A204.1 (cell line): ENCODE data around the gene LINC00237.

Source experiments
- FAIRE-seq: peaks from 2 replicates; lab custom pipeline; 2012; peaks lifted over from hg19 to GRCh38; lab: Jason Lieb, UNC

LINC00237 gene

DNA sequence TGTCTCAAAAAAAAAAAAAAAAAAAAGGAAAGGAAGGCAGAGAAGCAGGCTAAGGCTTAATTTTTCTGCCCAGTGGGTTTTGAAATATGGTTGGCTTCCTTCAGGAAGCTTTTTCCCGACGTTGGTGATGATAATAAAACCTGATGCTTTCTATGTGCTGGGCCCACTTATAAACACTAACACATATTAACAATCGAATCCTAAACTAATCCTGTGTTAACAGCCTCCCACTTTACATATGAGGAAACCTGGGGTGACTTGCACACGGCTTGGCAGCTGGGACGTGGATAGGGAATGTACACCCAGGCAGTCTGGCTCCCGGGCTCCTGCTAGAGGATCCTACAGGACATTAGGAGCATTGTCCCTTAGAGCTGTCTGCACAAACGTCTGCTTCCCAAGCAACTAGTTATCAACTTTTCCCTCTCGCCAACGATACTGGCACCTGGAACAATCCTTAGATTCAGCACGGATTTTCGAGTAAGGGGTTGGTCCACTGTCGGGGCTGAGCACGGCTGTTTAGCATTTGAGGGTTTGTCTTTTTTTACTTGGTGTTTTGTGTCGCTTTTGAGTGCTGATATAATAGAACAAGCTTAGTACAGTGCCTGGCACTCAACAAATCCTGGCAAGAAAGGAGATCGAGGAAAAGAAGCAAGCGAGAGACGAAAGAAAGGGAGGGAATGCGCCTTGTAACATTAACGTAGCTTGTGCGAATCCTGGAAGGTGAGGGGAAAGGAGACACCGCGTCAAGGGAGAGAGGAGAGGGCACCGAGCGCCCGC lies 19.1 kb upstream of the LINC00237 start:
- no peak for FAIRE-seq

DNA sequence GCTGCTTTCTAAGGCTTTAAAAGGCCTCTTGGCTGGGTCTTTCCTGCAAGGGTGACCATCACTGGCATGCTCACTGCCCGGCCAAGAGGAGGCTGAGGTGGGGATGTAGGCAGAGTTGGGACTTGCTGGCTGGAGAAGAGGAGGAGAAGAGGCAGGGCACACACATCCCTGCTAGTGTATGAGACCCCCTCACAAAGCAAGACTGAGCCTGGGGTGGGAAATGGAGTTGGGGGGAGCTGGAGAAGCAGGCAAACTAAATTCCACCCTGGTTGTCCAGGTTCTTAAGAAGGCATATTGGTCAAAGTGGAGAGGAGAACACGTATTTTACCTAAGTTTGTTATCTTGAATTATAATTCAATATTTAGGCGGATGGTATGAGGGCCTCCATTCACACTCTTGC lies 18.0 kb upstream of the LINC00237 start:
- no peak for FAIRE-seq

DNA sequence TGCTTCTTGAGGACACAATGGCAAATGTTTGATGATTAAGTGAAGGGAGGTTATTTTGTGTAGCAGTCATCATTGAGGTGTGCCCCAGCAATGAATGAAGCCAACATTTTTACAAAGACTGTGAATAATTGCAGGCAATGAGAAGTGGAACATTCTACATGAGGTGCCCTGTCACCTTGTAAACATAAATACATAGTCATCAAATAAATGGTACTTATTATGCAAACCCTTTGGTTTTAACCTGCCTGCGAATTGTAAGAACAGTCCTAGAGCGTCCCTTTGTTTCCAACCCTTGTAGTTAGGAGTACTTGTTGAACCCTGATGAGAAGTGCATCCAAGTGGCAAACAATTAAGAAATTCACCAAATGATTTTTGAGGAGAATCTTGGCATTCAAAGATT lies 12.6 kb upstream of the LINC00237 start:
- no peak for FAIRE-seq

DNA sequence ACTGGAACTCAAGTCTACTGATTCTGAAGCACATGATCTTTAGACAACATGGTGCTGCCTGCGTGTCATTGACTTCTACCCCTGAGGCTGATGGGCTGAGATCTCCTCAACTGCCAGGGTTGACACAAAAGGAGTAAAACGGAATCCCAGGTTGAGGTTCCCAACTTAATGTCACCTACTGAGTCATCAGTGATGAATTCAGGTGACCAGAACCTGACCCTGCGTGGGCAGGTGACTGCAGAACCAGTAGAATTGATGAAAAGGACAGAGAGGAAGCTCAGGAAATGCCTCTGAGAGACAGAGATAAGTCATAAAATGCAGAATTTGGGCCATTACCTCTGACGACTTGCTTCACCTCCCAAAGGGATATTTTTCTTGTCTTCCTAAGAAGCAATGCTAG lies 12.0 kb upstream of the LINC00237 start:
- no peak for FAIRE-seq

DNA sequence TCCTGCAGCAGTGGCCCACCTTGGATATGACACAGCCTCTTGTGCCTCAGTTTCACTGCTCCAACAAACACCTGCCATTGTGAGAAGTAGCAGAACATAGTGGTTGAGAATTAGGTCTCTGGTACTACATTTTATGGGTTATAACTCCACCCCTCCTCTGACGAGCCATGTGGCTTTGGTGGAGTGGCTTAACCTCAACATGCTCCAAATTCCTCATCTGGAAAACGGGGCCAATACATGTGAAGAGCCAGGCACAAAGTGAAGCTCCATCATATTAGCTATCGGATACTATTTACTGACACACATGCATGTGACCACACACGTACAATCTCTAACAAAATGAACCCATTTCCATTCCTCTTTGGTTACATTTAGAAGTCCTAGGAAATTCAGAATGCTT lies 11.4 kb upstream of the LINC00237 start:
- no peak for FAIRE-seq

DNA sequence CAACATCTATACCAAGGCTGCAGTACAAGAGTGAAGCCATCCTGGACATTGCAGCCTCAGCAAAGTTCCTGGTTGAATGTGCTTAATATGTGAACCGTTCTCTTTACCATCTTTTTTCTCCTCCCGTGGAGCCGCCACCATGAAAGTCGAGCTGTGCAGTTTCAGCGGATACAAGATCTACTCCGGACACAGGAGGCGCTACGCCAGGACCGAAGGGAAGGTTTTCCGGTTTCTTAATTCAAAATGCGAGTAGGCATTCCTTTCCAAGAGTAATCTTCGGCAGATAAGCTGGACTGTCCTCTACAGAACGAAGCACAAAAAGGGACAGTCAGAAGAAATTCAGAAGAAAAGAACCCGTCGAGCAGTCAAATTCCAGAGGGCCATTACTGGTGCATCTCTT lies 8.4 kb upstream of the LINC00237 start:
- FAIRE-seq = no peak

DNA sequence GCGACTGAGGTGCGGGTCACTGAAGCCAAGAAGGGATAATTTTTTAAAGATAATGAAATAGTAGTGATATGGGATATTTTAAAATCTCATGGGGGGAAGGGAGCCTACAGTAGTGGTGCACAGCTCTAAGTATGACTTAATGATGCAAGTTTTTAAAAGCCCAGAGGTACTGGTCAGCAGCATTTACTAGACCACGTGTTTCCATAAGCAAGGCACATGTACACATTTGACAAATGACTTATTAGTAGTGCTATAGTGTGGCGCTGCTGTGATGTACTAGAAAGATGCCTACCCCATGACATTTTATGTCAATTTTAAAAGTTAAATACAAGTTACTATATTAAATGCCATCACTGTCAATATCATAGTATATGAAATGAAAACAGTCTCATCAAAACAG lies 7.5 kb upstream of the LINC00237 start:
- FAIRE-seq = no peak

DNA sequence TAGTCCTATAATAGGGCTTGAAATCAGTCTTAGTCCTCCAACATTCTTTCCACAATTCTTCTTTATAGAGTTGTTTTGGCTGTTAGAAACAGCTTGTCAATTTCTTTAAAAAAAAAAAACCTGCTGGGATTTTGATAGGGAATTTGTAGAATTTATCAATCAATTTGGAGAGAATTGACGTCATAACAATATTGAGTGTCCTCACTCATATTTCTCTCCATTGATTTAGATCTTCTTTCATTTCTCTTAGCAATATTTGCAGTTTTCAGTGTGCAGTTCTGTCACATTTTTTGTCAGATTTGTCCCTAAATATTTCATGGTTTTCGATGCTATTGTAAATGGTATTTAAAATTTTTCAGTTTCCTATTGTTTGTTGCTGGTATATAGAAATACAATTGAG lies 5.3 kb upstream of the LINC00237 start:
- FAIRE-seq = no peak

DNA sequence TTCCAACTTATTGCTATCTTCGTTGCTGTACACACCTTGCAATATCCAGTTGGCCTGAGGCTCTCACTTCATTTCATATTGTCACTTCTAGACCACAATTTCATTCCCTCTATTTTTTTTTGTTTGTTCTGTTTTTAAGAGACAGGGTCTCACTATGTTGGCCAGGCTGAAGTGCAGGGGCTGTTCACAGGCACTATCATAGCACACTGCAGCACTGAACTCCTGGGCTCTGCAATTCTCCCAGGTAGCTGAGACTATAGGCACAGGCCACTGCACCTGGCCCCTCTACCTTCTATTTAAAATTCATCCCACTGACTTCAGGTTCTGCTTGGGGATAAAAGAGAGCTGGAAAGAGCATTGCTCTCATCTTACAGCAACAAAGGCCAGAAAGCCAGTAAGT lies 4.7 kb upstream of the LINC00237 start:
- FAIRE-seq = no peak

DNA sequence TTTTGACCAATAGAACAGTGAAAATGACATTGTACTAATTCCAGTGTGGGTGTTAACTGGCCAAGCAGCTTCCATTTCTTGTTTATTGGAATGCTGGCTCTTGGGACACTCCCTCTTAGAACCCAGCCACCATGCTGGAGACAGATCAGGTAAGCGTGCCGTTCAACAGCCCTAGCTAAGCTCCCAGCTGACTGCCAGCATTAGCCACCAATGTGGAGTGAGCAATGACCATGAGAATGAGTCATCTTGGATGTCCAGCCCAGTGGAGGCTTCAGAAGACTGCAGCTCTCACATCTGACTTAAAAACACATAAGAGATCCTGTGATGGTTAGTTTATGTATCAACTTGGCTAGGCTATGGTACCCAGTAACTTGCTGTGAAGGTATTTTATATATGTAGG lies 3.0 kb upstream of the LINC00237 start:
- FAIRE-seq = no peak

DNA sequence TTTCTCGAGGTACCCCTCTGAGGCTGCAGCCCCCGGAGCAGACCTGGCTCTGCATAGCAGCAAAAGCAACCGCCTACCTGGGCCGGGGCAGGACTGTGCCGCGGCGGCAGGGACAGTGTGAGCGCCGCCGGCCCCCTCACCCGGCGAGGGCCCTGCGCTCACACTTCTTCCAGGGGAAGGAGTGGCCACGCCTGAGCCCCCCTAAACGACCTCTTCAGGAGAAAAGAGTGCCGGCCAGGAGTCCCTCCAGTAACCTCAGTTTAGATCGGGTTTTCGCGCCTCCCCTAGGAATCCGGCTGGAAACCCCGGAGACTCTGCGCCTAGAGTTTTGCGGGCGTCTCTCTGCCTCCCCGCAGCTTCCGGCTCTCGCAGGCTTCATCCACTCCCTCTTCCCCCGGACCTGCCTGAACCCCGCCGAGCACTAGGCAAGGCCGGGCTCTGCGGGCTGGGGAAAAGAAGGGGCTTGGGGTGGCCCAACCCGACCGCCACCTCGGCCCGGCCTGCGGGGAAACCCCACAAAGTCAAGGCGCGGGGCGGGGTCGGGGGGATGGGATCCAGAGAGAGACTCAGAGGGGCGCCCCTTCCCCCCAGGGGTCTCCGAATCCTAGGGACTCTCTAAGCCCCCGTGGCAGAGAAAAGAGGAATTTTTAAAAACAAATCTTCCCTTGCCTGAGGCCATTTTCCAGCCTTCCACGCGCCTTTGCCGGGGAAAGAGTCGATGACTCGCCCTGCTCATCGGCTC lies 558 bp downstream of the LINC00237 start:
- no peak for FAIRE-seq

DNA sequence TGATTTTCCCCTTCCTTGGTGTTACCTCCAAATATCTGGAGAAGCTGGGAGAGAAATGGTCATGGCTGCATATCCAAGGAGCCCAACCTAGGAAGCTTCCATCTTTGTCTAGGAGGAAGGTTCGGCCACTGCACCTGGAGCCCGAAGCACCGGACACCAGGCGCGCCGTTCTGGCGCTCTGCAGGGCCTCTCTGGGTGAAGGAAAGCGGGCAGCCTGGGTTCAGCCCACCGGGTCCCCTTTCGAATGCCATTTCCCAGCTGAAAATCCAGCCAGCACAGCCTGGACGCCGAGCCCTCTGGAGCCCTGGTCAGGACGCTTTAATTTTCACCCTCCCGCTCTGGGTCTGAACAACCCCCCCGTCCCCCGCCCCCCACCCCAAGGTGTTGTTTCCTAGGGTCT lies 1.2 kb downstream of the LINC00237 start:
- FAIRE-seq = no peak

DNA sequence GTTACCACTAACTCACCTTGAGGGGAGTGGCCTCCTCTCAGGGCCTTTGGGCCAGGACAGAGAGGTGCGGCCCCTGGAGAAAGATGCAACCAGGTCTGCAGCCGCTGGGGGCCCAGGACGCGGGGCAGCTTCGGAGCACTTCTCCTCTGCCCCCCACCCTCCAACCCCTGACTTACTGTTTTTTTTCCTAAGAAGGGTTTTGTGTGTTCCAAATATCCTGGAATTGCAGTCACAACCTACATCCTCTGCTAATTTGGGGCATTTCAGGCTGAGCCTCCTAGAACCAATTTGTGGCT lies 1.7 kb downstream of the LINC00237 start:
- FAIRE-seq = no peak

DNA sequence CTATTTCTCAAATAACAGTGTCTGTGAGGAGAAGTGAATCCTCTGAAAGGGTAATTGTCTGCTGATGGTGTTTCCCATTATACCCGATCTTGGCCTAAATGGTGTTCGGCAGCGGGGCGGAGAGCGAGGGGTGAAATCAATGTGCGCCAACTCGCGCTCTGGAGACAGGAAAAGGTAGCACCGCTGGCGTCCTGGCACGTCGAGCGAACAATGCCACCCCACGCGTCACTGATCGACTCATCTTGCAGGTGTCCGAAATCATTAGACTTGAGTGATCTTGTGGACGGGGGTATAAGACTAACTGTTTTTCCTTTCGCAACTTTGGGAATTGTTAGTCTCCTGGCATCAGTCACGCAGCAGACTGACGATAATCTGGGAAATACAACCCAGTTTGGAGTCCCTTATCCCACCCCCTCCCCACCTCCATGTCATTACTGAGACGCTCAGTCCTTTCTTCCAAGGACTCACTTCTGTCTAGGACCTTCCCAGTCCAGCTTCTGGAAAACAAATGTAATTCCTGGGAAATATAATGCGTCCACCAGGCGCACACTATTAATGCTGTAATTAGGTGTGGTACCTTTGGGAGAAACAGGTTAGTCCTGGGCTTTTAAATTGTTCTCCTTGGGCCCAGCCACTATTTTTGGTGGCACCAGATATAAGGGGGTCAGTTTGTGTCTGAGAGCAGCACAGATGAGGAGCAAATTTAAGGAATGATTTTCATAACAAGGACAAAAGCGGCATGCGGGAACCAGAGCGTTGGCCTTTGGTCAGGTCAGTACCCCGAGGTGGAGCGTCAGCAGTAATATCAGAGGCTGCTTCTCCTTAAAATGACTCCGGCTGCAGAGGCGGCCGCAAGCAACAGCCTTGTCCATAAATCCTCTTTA lies 2.3 kb downstream of the LINC00237 start:
- no peak for FAIRE-seq

DNA sequence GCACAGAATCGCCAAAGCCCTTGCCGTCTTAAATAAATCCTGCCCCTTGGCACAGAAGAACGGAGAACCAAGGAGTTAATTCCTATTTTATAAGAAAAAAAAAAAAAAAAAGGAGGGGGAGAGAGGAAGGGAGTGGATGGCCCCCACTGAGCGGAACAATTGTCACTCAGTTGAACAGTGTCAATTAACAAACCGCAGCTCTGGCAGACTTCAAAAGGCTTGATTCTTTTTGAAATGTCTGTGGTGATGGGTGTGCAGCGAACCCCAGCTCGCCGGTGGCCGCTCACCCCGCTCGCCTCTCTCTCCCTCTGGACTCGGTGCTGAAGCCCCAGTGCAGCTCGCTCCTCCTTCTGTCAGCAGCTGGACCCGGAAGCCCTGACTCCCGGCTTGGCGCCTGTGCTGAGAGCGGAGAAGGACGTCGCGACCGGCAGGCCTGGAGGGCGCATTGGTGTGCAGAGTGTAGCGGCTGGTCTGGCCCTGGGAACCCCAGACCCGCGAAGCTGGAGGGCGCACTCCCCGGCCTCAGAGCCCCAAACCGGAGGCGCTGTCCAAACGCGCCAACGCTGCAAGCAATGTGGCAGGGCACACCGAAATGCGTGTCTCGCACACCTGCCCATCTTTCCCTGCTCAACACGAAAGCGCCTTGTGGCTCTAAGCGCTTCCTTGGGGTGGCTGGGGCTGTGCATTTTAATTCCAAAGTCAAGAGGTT lies 3.4 kb downstream of the LINC00237 start:
- FAIRE-seq = no peak

DNA sequence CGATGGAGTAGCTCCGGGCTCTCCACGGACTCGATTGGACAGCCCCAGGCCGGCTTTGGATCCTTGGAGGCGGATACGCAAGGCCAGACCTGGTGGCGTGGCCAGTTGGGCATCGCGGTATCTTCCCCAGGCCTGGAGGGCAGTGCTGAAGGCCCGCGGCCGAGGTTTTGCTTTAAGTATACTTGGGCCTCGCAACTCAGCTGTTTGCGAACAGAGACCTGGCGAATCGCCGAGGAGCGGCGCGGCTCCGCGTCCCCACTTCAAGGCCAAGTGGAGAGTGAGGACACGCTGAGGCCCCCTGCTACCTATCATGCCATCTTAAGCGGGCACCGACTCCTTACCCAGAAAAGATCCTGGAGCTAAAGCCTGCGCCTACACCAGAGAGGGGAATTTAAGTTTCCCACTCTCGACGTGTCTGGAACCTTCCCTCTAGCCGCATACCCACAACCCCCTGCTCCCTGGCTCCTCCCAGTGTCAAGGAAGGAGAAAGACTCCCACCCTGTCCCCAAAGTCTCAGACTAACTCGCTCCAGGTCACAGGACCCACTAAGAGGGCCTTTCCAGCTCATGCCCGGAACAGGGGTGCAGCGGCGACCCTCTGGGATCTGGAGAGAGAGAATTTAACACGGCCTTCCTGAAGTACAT lies 4.1 kb downstream of the LINC00237 start:
- FAIRE-seq = no peak

DNA sequence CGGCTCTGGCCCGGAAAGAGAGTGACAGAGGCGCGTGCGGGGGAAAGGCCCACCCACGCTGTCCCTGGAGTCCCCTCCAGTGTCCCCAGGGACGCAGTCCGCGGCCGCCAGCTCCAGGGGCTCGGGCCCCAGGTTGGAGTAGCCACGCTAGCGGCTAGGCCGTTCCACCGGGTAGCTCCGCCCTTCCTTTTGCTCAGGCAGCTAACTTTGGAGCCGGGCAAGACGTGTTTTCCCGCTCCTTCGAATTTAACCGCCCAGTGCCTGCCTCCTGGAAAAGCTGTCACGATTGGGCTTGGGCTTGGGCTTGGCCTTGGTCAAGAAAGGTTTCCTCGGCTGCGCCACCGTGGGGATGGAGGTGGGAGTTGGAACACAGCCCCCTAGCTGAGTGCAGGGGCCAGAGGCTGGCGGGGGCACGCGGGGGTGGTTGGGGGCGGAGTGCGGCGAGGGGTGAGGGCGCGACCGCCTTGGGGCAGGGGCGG lies 4.7 kb downstream of the LINC00237 start:
- FAIRE-seq = no peak

DNA sequence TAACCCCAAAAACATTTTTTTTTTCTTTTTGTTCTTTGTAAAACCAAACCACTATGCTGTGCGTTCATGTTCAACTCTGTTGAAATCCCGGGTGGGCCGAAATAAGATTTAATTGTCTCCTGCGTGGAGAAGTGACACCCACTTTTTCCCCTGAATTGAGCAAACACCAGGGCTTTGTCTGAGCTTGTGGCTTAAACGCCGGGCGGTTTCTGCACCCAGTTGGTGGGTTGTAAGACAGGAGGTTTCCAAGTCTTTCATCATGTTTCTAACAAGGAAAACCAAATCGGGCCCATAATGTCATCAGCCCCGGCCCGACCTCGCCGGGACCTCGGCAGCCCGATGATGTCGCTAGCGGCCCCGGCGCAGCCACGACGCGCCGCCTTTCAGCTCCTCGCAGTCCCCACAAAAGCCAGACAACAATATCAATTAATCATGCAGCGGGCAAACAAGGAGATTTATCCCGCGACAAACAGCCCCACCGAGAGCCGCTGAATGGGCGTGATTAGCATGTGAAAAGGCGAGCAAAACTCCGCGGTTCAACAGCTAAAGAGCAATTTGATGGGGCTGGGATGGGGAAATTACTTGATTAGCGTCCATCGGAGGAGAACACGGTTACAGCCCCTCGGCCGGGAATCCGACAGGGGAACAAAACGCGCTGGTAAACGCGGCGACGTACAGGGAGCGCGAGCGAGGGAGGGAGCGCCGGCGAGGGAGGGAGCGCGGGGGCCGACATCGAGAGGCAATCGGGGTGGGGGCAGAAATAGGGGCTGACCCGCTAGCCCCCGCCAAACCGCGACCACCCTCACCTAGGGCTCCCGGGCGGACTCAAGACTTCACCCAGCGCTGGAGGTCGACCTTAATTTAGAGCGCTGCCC lies 5.3 kb downstream of the LINC00237 start:
- no peak for FAIRE-seq

DNA sequence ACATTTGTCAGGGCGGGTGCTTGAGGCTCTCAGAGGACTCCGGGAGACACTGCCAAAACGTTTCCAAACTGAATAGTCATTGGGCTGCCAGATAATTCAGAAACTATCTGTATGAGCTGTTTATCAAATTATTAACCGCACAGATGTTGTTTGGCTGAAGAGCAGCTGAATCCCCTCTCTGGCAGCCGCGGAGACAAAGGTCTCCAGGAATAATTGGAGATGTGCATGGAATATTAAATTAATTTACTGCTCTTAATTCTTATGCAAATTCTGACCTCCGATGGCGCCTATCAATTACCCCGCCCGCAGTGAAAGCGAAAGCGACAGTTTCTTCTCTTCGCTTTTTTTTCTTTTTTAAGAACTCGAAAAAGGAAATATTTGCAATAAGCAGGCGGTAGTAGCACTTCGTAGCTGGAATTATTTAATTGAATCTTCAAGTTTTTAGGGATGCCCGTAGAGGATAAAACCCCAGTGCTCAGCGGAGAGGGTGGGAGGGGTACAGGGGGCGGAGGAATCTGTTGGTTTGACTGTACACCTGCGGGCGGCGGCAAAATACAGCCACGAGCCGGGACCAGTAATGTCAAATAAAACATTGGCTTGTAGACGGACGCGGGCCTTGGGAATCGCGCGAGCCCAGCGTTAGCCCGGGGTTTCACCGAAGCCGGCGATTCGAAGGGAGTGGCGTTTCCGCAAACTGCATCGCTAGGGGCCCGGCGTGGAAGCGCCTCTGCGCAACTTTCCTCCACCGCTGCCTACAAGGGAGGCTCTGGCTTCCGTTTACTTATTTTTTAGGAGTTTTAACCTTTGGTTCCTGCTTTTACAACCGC lies 6.2 kb downstream of the LINC00237 start:
- FAIRE-seq = no peak
